HG02610 (cell line): ENCODE measurements around the gene RPUSD4.

Experiments
- ATAC-seq: cut with Tn5 transposase; IDR thresholded peaks from one replicate; pipeline ENCODE4 v1.9.1; 2021; ENCODE audit warnings: mild to moderate bottlenecking, moderate library complexity; ENCODE audit not compliant: unreplicated experiment

RPUSD4 gene

GRCh38 chr11:126214441-126214840 lies 3.0 kb upstream of the RPUSD4 start:
- no peak for ATAC-seq

GRCh38 chr11:126212089-126212660 lies 725 bp upstream of the RPUSD4 start:
- no peak for ATAC-seq

- no peak for ATAC-seq
Observed at GRCh38 chr11:126210871-126211235, 597 bp downstream of the RPUSD4 start.

- ATAC-seq = no peak
Observed at GRCh38 chr11:126207896-126208295, 3.6 kb downstream of the RPUSD4 start.

GRCh38 chr11:126205359-126205758 lies 6.1 kb downstream of the RPUSD4 start:
- ATAC-seq = no peak

GRCh38 chr11:126202646-126203359 lies 8.6 kb downstream of the RPUSD4 start:
- no peak for ATAC-seq

GRCh38 chr11:126198648-126199047 lies 12.8 kb downstream of the RPUSD4 start:
- ATAC-seq = no peak

- ATAC-seq = no peak
Observed at GRCh38 chr11:126197277-126197939, 14.0 kb downstream of the RPUSD4 start.

- ATAC-seq = no peak
Observed at GRCh38 chr11:126195119-126195518, 16.3 kb downstream of the RPUSD4 start.

GRCh38 chr11:126194121-126194543 lies 17.3 kb downstream of the RPUSD4 start:
- no peak for ATAC-seq

- no peak for ATAC-seq
Observed at GRCh38 chr11:126193038-126193478, 18.4 kb downstream of the RPUSD4 start.

GRCh38 chr11:126192361-126192760 lies 19.1 kb downstream of the RPUSD4 start:
- ATAC-seq = no peak

GRCh38 chr11:126191379-126192073 lies 19.9 kb downstream of the RPUSD4 start:
- ATAC-seq = no peak

GRCh38 chr11:126190792-126191191 lies 20.7 kb downstream of the RPUSD4 start:
- no peak for ATAC-seq

GRCh38 chr11:126189109-126189929 lies 22.1 kb downstream of the RPUSD4 start:
- ATAC-seq = no peak

- ATAC-seq = no peak
Observed at GRCh38 chr11:126188332-126189108, 22.9 kb downstream of the RPUSD4 start.

- ATAC-seq = no peak
Observed at GRCh38 chr11:126186708-126187529, 24.5 kb downstream of the RPUSD4 start.

GRCh38 chr11:126186025-126186698 lies 25.3 kb downstream of the RPUSD4 start:
- ATAC-seq = no peak
